GM19043 (cell line): ENCODE results near the gene RAPGEF5.

ENCODE experiments used
- ATAC-seq: cut with Tn5 transposase; IDR thresholded peaks from one replicate; pipeline ENCODE4 v1.9.1; 2021; ENCODE audit warnings: low read depth; ENCODE audit not compliant: unreplicated experiment

RAPGEF5 gene

GRCh38 chr7:22235134-22235533 is 121.8 kb downstream of the RAPGEF5 start:
- no peak for ATAC-seq

GRCh38 chr7:22234227-22234626 is 122.7 kb downstream of the RAPGEF5 start:
- ATAC-seq = no peak

GRCh38 chr7:22231806-22232205 is 125.1 kb downstream of the RAPGEF5 start:
- ATAC-seq = no peak

GRCh38 chr7:22231141-22231540 is 125.8 kb downstream of the RAPGEF5 start:
- ATAC-seq = no peak

- ATAC-seq = no peak
Measured at GRCh38 chr7:22230238-22230637, 126.7 kb downstream of the RAPGEF5 start.

- ATAC-seq = no peak
Measured at GRCh38 chr7:22229148-22229547, 127.8 kb downstream of the RAPGEF5 start.

- ATAC-seq = no peak
Measured at GRCh38 chr7:22223807-22224206, 133.1 kb downstream of the RAPGEF5 start.

GRCh38 chr7:22220941-22221340 is 136.0 kb downstream of the RAPGEF5 start:
- no peak for ATAC-seq

GRCh38 chr7:22219739-22220493 is 137.0 kb downstream of the RAPGEF5 start:
- ATAC-seq = no peak

- ATAC-seq = no peak
Measured at GRCh38 chr7:22219036-22219435, 137.9 kb downstream of the RAPGEF5 start.

GRCh38 chr7:22216832-22217475 is 140.0 kb downstream of the RAPGEF5 start:
- ATAC-seq = no peak

- ATAC-seq = no peak
Measured at GRCh38 chr7:22216309-22216708, 140.6 kb downstream of the RAPGEF5 start.

GRCh38 chr7:22214000-22214399 is 143.0 kb downstream of the RAPGEF5 start:
- ATAC-seq = no peak

- ATAC-seq = no peak
Measured at GRCh38 chr7:22213081-22213480, 143.9 kb downstream of the RAPGEF5 start.

GRCh38 chr7:22210967-22211366 is 146.0 kb downstream of the RAPGEF5 start:
- ATAC-seq = no peak

- no peak for ATAC-seq
Measured at GRCh38 chr7:22210355-22210754, 146.6 kb downstream of the RAPGEF5 start.

GRCh38 chr7:22208799-22209198 is 148.2 kb downstream of the RAPGEF5 start:
- no peak for ATAC-seq

GRCh38 chr7:22207724-22208225 is 149.2 kb downstream of the RAPGEF5 start:
- ATAC-seq = no peak

GRCh38 chr7:22205631-22206030 is 151.3 kb downstream of the RAPGEF5 start:
- no peak for ATAC-seq

GRCh38 chr7:22204312-22204711 is 152.6 kb downstream of the RAPGEF5 start:
- ATAC-seq = no peak

GRCh38 chr7:22202141-22202540 is 154.8 kb downstream of the RAPGEF5 start:
- no peak for ATAC-seq
